Vagina (tissue), 2 donors: ENCODE results near the gene MZT1. TPM values are rescaled to one million over a fixed set of nuclear protein-coding genes. Genes with fewer than 3 reads are reported as not detected.
A peak's percentile ranks its signal among the peaks of the same experiment; 100 is the strongest.
"Not testable (repeated sequence)": the region's sequence is repeated elsewhere in the genome, so short reads cannot be mapped to it uniquely, and the experiment has no call there.

Source experiments
- DNase-seq, 2 donors: peaks; one replicate each; pipeline ENCODE4 v3.0.0-alpha.2; 2017; ENCODE audit errors: extremely low spot score in 2 of 2
- H3K27ac ChIP-seq: fragments of 200-600 bp; sonication (generic); one replicate; pipeline ENCODE4 v1.5.1; 2019
- H3K27me3 ChIP-seq: fragments of 200-600 bp; sonication (generic); one replicate; pipeline ENCODE4 v1.5.1; 2019
- H3K36me3 ChIP-seq, 2 donors: fragments of 200-600 bp; sonication (generic); one replicate each; pipeline ENCODE4 v1.5.1; 2017 to 2019
- H3K4me1 ChIP-seq: fragments of 200-600 bp; sonication (generic); one replicate; pipeline ENCODE4 v1.5.1; 2019
- H3K4me3 ChIP-seq, 2 donors: fragments of 200-600 bp; sonication (generic); 1 replicate in 1 of 2; 2 replicates in 1 of 2; pipeline ENCODE4 v1.5.1; 2016 to 2019
- H3K9me3 ChIP-seq: fragments of 200-600 bp; sonication (generic); one replicate; pipeline ENCODE4 v1.5.1; 2019
- CTCF ChIP-seq, 3 experiments: fragments of 450-650 bp in 2 of 3; fragments of 200-600 bp in 1 of 3; sonication (generic) in 1 of 3; IDR thresholded peaks; one replicate each; pipeline ENCODE4 v1.5.1; 2017 to 2019; ENCODE audit warnings: antibody characterized with exemption in 3 of 3, mild to moderate bottlenecking in 2 of 3, moderate library complexity in 2 of 3
- POLR2A ChIP-seq, 2 donors: fragments of 450-650 bp; IDR thresholded peaks; one replicate each; pipeline ENCODE4 v1.6.1; 2017; ENCODE audit warnings: antibody characterized with exemption in 2 of 2, mild to moderate bottlenecking in 2 of 2, moderate library complexity in 2 of 2
- POLR2AphosphoS5 ChIP-seq, 2 donors: sonication (generic); formaldehyde crosslinking; IDR thresholded peaks; one replicate each; pipeline ENCODE4 v1.9.0; 2017; ENCODE audit warnings: antibody characterized with exemption in 2 of 2, mild to moderate bottlenecking in 2 of 2, low read depth in 1 of 2; ENCODE audit not compliant: insufficient read depth in 1 of 2
- intact Hi-C: fragments of 100-400 bp; cut with DNase I; formaldehyde crosslinking; loops from one replicate; pipeline ENCODE4 v1.15.1; 2023
- total RNA-seq: library from RNA; depleted of rRNA; stranded (reverse); fragments of >200 nt; gene quantifications from one replicate; pipeline ENCODE4 v1.2.3, GENCODE V29; 2016

The MZT1 gene
- total RNA-seq, 1 donor from 2014 or later = 3.2 TPM

- Histone ChIP-seq H3K36me3 (no peaks in the 10 kb centered on the region), H3K4me1 (no peaks in the 10 kb centered on the region), H3K4me3 (no peak overlapping the region), H3K27me3 (no peaks in the 10 kb centered on the region), H3K27ac (no peak overlapping the region), H3K9me3 (no peaks in the 10 kb centered on the region)
- TF ChIP-seq POLR2AphosphoS5 (IDR thresholded peaks at IDR 0.05; ENCODE audit: insufficient read depth in 1 of 2, low read depth in 1 of 2) = no peak
- no peak for TF ChIP-seq POLR2A (IDR thresholded peaks at IDR 0.05)
- TF ChIP-seq CTCF (IDR thresholded peaks at IDR 0.05) = no peak
- intact Hi-C loops = no loop called here
- DNase-seq = no peak
These were observed 9.6 kb upstream of the MZT1 start for GRCh38 chr13:72737033-72737432.

- Histone ChIP-seq H3K36me3 (no peaks in the 10 kb centered on the region), H3K27ac (peak overlapping the region; percentile 50), H3K4me3 (peak overlapping the region; percentile 73 to 95), H3K9me3 (no peaks in the 10 kb centered on the region), H3K27me3 (no peaks in the 10 kb centered on the region), H3K4me1 (peaks cover 21% of the 10 kb centered on the region)
- no peak for DNase-seq
- TF ChIP-seq CTCF (IDR thresholded peaks at IDR 0.05) (no peak), POLR2AphosphoS5 (IDR thresholded peaks at IDR 0.05; ENCODE audit: insufficient read depth in 1 of 2, low read depth in 1 of 2) (no peak), POLR2A (IDR thresholded peaks at IDR 0.05) (no peak)
- intact Hi-C loops = loop anchor here (10.0 kb wide), 1 partner anchor 57 kb away; the partner anchor contains the start of genes DIS3 and PIBF1
These were observed 819 bp upstream of the MZT1 start for GRCh38 chr13:72728290-72728605.

GRCh38 chr13:72726726-72727416, 558 bp downstream of the MZT1 start:
- peaks cover 21% of the 10 kb centered on the region for H3K4me1 ChIP-seq
- intact Hi-C loops = loop anchor here (10.0 kb wide), 1 partner anchor 58 kb away; the partner anchor contains the start of genes DIS3 and PIBF1
- peak overlapping the region; percentile 34 for H3K27ac ChIP-seq
- no peaks in the 10 kb centered on the region for H3K36me3 ChIP-seq
- no peaks in the 10 kb centered on the region for H3K9me3 ChIP-seq
- TF ChIP-seq POLR2AphosphoS5 (IDR thresholded peaks at IDR 0.05; ENCODE audit: insufficient read depth in 1 of 2, low read depth in 1 of 2) = no peak
- TF ChIP-seq CTCF (IDR thresholded peaks at IDR 0.05) = no peak
- no peak for TF ChIP-seq POLR2A (IDR thresholded peaks at IDR 0.05)
- peak overlapping the region; percentile 73 to 95 for H3K4me3 ChIP-seq
- no peaks in the 10 kb centered on the region for H3K27me3 ChIP-seq
- DNase-seq = no peak

- not testable (repeated sequence) for DNase-seq, H3K27ac ChIP-seq, H3K9me3 ChIP-seq, H3K27me3 ChIP-seq, H3K36me3 ChIP-seq
- Histone ChIP-seq H3K4me1 (peaks cover 21% of the 10 kb centered on the region), H3K4me3 (peak overlapping the region in 1 of 2 donors; percentile 73)
- intact Hi-C loops = loop anchor here (10.0 kb wide), 1 partner anchor 59 kb away; the partner anchor contains the start of genes DIS3 and PIBF1
These were observed 1.2 kb downstream of the MZT1 start for GRCh38 chr13:72726185-72726584.

GRCh38 chr13:72716776-72717175, 10.7 kb downstream of the MZT1 start:
- Histone ChIP-seq H3K36me3 (peaks cover 0 to 30% of the 10 kb centered on the region in 2 donors), H3K27ac (no peak overlapping the region), H3K9me3 (no peaks in the 10 kb centered on the region), H3K4me3 (no peak overlapping the region), H3K27me3 (no peaks in the 10 kb centered on the region), H3K4me1 (no peaks in the 10 kb centered on the region)
- intact Hi-C loops = no loop called here
- no peak for DNase-seq
- TF ChIP-seq POLR2A (IDR thresholded peaks at IDR 0.05) (no peak), CTCF (IDR thresholded peaks at IDR 0.05) (no peak), POLR2AphosphoS5 (IDR thresholded peaks at IDR 0.05; ENCODE audit: insufficient read depth in 1 of 2, low read depth in 1 of 2) (no peak)
